ENCODE data around the gene TBL1X. TPM values are rescaled to one million over a fixed set of nuclear protein-coding genes. Genes with fewer than 3 reads are reported as not detected.

The TBL1X gene
- total RNA-seq, 1 donor from 2014 or later, result 11.4 TPM

DNA sequence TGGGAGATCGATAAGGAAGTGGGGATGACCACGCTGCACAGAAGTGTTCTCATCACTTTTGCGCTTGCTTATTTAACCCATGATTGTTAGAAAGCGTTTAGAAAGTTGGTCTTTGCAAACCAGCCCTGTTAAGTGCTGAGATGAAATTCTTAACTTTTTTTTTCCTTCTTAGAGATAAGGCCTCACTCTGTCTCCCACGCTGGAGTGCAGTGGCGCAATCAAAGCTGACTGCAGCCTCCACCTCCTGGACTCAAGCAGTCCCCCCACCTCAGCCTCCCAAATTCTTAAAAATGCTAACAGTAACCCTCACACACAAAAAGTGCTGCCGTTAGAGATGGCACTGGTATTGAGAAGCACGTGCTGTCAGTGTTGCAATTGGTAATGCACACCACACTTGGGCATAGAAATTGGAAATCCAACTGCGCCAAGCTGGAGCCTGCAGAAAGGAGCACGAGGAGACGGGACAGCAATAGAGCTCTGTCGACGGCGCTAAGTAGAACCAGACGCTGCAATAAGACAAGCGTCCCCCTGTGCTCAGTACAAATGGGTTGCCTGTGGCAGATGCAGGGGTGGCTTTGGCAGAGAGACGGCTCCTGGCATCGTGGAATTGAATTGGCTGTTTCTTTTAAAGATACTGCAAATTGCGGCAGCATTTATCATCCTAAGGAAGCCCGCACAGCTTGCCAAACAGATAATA, 113.4 kb downstream of the TBL1X start:
- DNase-seq (ENCODE audit: low read depth), result no peak

DNA sequence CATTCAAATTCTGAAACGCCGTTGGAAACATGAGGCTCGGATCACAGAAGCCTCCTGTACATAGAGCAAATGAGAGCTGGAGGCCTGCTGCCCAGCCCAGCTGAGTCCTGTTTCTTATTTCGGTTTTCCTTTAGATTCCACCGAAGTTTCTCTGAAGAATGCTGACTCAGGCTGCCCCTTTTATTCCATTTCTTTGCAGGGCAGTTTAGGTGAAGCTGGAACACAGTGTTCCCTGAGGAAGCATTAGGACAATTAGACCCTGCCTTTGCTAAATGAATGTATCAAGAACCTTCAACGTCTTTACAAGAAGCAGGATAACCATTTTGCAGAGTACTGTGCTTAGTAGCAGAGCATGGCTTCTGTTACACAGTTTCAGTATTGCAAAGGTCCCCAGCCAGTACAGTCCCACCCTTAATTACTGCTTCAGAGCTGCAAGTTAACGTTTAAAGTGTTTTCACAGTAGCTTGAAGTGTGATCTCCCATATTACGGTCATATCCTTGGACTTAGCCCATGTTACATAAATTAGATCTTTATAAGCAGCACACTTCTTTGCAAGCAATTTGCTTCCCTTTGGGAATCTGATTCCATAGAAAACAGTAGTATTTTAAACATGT, 117.0 kb downstream of the TBL1X start:
- no peak for DNase-seq (ENCODE audit: low read depth)

- no peak for DNase-seq (ENCODE audit: low read depth)
These were observed 118.1 kb downstream of the TBL1X start for GRCh38 chrX:9582956-9583355.

DNA sequence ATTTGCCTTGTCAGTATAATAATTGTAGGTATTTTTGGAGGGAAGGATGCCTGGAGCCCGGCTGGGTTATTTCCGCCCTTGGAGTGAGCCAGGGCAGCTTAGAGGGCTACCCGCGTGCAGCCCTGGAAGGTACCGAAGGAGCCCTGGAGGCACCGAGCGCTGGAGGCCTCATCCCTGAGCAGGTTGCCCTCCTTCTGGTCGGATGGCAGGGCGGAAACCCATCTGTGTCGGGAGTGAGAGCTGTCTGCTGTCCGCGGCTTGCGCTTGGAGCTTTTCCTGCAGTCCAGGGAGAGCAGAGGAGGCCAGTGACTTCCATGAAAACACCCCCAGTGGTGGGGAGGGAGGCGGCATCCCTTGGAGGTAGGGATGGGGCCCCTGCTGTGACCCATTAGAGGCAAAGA, 122.1 kb downstream of the TBL1X start:
- no peak for DNase-seq (ENCODE audit: low read depth)

DNA sequence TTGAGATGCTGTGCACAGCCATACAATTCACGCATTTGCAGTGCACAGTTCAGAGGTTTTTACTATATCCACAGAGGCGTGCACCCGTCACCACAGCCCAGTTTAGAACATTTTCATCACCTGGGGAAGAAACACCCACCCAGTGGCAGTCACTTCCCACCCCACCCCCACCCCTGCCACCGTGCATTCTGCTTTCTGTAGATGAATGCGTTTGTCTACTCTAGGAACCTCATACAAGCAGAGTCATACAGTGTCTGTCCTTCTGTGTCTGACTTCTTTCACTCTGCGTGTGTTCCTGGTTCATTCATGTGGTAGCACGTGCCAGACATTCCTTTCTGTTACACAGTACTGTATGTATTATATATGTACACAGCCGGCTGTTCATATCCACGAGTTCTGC, 122.8 kb downstream of the TBL1X start:
- no peak for DNase-seq (ENCODE audit: low read depth)

DNA sequence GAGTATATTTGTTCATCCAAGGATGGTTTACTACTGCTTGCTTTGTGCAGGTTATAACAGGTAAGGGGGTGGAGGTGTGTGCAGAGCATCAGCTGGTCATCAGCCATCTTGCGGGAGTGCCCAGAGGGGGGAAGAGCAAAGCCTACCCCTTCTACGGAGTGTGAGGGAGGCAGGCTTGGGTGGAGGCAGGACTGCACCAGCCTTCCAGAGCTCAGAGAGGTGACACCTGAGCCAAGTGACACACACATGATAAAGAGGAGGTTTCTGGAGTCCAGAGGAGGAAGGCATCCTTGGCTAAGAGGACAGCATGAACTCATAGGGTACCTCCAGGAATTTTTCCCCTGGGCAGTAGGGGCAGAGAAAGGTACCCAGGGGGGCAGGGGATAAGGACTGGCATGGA, 126.6 kb downstream of the TBL1X start:
- DNase-seq (ENCODE audit: low read depth), result no peak

DNA sequence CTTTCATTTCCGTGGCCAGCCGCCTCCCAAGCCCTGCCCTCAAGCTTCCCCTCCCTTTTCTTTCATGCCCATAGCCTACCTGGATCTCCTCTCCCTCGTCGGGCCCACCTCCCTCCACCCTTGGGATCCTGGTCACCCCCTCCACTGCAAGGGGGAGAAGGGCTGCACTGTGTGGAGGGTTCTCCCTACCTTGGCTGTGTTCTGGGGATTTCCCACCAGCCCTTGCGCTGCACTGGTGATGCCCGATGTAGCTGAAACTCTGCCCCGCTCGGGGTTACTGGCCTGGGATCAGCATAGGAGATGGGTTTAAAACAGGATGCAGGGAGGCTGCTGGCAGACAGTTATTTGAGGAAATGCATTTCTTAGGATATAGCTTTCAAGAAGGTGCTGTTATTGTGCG, 128.9 kb downstream of the TBL1X start:
- no peak for DNase-seq (ENCODE audit: low read depth)

DNA sequence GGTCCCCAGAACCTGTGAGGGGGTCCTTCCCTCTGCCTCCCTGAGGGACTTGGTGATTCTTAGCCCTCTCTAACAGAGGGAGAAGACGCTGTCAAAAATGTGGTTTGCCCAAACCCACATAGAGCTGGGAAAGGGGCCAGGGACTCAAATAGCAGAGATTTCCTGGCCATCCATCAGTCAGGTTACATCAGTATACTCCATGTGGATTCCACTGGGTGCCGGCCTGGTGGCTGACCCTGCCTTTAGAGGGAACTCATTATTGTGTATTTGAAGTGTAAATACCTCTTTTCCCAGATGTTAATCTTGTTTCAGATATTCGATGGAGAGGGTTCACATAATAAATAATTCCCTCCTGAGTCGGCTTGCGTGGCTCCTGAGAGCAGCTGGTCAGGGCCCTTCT, 130.3 kb downstream of the TBL1X start:
- DNase-seq (ENCODE audit: low read depth), result peak; percentile 73

GRCh38 chrX:9596837-9597236, 132.0 kb downstream of the TBL1X start:
- DNase-seq (ENCODE audit: low read depth), result no peak

- DNase-seq (ENCODE audit: low read depth), result peak; percentile 54
These were observed 132.6 kb downstream of the TBL1X start for GRCh38 chrX:9597361-9598035.

GRCh38 chrX:9598344-9598743, 133.5 kb downstream of the TBL1X start:
- no peak for DNase-seq (ENCODE audit: low read depth)

DNA sequence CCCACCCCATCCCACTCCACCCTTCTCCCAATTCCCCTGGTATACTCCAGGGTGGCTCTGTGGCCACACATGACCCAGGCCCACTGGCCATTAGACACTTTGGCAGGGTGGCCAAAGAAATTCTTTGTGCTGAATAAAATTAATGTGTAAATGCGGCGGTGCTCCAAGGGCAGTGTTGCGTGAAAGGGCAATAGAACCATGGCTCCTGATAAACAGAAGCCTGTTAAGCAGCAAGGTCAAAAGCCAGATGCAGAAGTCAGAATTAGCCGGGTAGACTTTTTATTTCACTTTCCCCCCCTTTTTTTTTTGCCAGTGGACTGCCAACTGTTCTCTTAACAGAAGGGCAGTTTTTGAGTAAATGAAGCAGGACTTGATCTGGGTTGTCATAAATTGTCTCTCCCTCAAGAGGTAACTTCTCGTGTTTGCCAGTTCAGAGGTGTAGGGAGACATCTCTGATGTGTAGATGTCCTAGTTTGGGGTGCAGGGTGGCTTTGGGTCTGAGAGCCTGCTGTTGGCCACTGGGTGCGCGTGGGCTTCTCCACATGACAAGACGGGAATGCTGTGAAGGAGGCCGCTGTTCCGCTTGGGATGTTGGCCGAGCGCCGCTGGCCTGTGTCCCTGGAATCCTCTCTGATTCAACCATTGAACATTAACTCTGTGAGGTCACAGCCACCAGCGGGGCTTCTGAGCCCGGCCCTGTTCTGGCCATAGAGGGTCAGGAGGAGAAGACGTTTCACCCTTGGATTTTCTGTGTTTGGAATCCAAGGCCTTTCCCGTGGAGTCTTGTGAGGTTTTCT, 139.5 kb downstream of the TBL1X start:
- peak; percentile 57 for DNase-seq (ENCODE audit: low read depth)

DNA sequence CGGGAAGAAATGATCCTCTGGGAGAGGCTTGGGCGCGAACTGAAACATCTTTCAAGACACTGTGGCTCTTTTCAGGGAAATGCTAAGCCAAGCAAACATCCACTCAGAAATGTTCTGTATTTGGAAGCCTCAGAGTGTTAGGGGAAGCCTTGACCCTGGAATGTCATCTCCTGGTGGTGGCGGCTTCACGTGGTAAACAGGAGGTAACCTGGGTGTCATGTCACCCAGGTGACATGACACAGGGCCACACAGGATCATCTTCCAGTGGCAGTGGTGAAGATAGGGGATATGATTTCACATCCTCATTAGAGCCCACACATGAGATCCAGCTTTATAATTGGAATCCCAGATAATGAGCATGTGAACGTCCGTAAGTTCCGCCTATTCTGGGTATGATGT, 140.0 kb downstream of the TBL1X start:
- no peak for DNase-seq (ENCODE audit: low read depth)

DNA sequence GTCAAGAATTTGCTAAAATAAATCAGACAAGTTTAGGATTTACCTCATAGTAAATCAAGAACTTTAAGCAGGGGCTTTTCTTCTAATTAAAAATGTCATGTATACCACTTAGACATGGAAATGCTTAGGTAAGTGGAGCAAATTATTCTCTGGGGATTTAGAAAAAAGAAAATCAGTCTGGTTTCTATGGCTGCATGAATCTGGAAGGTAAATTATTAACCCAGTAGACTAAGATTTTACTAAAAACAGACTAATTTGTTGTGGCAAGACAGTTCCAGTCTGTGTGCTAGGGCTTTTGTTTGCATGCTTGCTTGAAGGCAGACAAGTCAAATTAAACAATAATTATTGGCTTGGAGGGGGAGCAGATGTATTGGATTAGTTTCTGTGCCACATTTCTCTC, 140.6 kb downstream of the TBL1X start:
- no peak for DNase-seq (ENCODE audit: low read depth)

DNA sequence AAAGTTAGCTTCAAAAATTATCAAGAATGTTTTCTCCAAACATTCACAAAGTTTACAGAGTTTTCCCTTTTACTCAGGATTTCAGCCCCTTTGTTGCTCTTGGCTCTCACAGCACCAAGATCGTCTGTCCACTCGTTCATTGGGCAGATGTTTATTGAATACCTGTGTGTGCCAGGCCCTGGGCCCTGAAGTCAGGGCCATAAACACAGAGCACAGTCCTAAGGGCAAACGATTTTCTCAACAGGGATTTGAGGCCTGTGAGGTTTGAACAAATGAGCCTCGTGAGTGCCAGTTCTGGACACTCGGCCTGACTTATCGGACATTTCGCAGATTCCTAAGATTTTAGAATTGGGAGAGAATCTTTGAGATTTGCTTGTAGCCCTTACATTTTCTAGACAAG, 142.1 kb downstream of the TBL1X start:
- DNase-seq (ENCODE audit: low read depth), result no peak

DNA sequence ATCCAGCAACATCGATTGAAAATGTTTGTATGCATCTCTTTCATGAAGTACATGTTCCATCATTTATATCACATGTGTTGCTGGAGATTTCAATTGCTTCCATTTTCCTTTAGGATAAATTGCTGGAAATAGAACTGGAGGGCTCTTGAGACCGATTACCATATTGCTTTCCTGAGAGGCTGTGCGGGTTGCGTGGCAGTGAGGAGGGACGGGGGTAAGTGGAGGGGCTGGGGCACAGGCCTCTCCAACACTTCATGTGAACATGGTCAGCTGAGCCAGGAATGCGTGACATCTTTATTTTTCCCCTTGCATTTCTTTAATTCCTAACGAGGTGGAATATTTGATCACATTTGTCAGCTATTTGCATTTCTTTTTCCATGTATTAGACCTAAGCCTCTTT, 144.6 kb downstream of the TBL1X start:
- no peak for DNase-seq (ENCODE audit: low read depth)

- DNase-seq (ENCODE audit: low read depth), result no peak
These were observed 145.1 kb downstream of the TBL1X start for GRCh38 chrX:9609987-9610386.

GRCh38 chrX:9610771-9611392, 146.0 kb downstream of the TBL1X start:
- DNase-seq (ENCODE audit: low read depth), result no peak

GRCh38 chrX:9611436-9612145, 146.7 kb downstream of the TBL1X start:
- DNase-seq (ENCODE audit: low read depth), result peak; percentile 63

DNA sequence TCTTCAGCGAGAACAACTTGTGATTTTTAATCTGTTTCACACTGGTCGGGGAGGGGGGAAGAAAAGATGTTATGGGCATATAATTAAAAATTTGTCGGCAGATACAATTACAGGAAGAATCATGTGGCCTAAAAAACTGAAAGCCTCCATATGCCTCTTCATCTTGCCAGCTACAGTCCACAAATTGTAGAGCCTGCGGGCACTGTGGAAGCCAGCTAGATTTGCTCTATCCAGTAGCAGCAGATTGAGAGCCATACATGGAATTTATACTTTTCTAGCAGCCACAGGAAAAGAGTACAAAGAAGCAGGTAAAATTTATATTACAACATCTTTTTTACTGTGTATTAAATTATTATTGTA, 147.3 kb downstream of the TBL1X start:
- DNase-seq (ENCODE audit: low read depth), result no peak

DNA sequence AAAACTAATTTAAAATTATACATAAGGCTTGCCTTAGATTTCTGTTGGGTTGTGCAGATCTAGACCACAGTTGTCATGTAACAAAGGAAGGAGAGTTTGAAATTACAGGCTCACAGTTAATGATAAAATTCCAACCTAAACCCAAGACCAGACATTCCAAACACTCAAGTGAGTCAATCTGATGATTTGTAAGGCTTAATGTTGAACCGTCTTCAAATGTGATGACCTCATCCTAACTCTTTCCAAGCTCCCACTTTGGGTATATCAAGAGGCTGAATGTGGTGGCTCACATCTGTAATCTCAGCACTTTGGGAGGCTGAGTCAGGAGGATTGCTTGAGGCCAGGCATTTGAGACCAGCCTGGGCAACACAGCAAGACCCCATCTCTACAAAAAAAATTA, 149.2 kb downstream of the TBL1X start:
- DNase-seq (ENCODE audit: low read depth), result peak; percentile 13

Data from myocyte (in vitro differentiated cells).